Measurements from ENCODE around the gene SCN2A. TPM values are rescaled to one million over a fixed set of nuclear protein-coding genes. Genes with fewer than 3 reads are reported as not detected.
"Not testable (repeated sequence)": the region's sequence is repeated elsewhere in the genome, so short reads cannot be mapped to it uniquely, and the experiment has no call there.

SCN2A gene
- total RNA-seq, 4 donors from 2014 or later, result 0.12 to 1.3 (median 0.64) TPM

- TF ChIP-seq CTCF (IDR thresholded peaks at IDR 0.05), result no peak
- TF ChIP-seq POLR2AphosphoS5 (IDR thresholded peaks at IDR 0.05), result no peak
- TF ChIP-seq EP300 (IDR thresholded peaks at IDR 0.05), result no peak
- no peak for TF ChIP-seq POLR2A (IDR thresholded peaks at IDR 0.05)
- H3K27me3 ChIP-seq, result no peaks in the 10 kb centered on the region
- H3K4me1 ChIP-seq, result no peaks in the 10 kb centered on the region
- no peaks in the 10 kb centered on the region for H3K36me3 ChIP-seq
- H3K9me3 ChIP-seq, result no peaks in the 10 kb centered on the region
- H3K4me3 ChIP-seq, result no peak overlapping the region
- no peak for ATAC-seq
- no peak overlapping the region for H3K27ac ChIP-seq
Measured at GRCh38 chr2:165390875-165391274, 151.7 kb downstream of the SCN2A start.

GRCh38 chr2:165391791-165392190, 152.6 kb downstream of the SCN2A start:
- no peak for ATAC-seq
- Histone ChIP-seq H3K9me3 (no peaks in the 10 kb centered on the region), H3K36me3 (no peaks in the 10 kb centered on the region), H3K4me1 (no peaks in the 10 kb centered on the region), H3K27ac (no peak overlapping the region), H3K4me3 (no peak overlapping the region), H3K27me3 (no peaks in the 10 kb centered on the region)
- TF ChIP-seq CTCF (IDR thresholded peaks at IDR 0.05) (no peak), EP300 (IDR thresholded peaks at IDR 0.05) (no peak), POLR2AphosphoS5 (IDR thresholded peaks at IDR 0.05) (no peak), POLR2A (IDR thresholded peaks at IDR 0.05) (no peak)
- WGBS, 2 donors (ENCODE audit: low coverage in 1 of 2), result 90 to 91% methylated on average over 2 of the region's 2 CpGs

- not testable (repeated sequence) for H3K4me1 ChIP-seq, H3K36me3 ChIP-seq, ATAC-seq, H3K9me3 ChIP-seq, H3K27ac ChIP-seq, H3K27me3 ChIP-seq, H3K4me3 ChIP-seq
- 60 to 64% methylated on average over 1 of the region's 3 CpGs for WGBS, 2 donors (ENCODE audit: low coverage in 1 of 2)
Measured at GRCh38 chr2:165398603-165399002, 159.4 kb downstream of the SCN2A start.

GRCh38 chr2:165401285-165401852, 162.2 kb downstream of the SCN2A start:
- Histone ChIP-seq H3K27me3 (no peaks in the 10 kb centered on the region), H3K27ac (no peak overlapping the region), H3K4me1 (no peaks in the 10 kb centered on the region), H3K4me3 (no peak overlapping the region), H3K36me3 (no peaks in the 10 kb centered on the region), H3K9me3 (no peaks in the 10 kb centered on the region)
- 1% methylated on average over 5 of the region's 5 CpGs for WGBS, 2 donors (ENCODE audit: low coverage in 1 of 2)
- TF ChIP-seq POLR2AphosphoS5 (IDR thresholded peaks at IDR 0.05) (no peak), EP300 (IDR thresholded peaks at IDR 0.05) (no peak), POLR2A (IDR thresholded peaks at IDR 0.05) (no peak), CTCF (IDR thresholded peaks at IDR 0.05) (peak; percentile 67 to 78 (median 73))
- ATAC-seq, result no peak

- no peaks in the 10 kb centered on the region for H3K27me3 ChIP-seq
- H3K4me1 ChIP-seq, result no peaks in the 10 kb centered on the region
- H3K36me3 ChIP-seq, result no peaks in the 10 kb centered on the region
- ATAC-seq, result no peak
- no peaks in the 10 kb centered on the region for H3K9me3 ChIP-seq
- no peak overlapping the region for H3K4me3 ChIP-seq
- H3K27ac ChIP-seq, result no peak overlapping the region
- TF ChIP-seq EP300 (IDR thresholded peaks at IDR 0.05), result no peak
- no peak for TF ChIP-seq CTCF (IDR thresholded peaks at IDR 0.05)
- TF ChIP-seq POLR2A (IDR thresholded peaks at IDR 0.05), result no peak
- 33 to 84% methylated on average over 3 of the region's 3 CpGs for WGBS, 2 donors (ENCODE audit: low coverage in 1 of 2)
Measured at GRCh38 chr2:165402162-165402561, 162.9 kb downstream of the SCN2A start.
